ENCODE data around the gene DMKN.
A peak's percentile ranks its signal among the peaks of the same experiment; 100 is the strongest.

The DMKN gene

DNA sequence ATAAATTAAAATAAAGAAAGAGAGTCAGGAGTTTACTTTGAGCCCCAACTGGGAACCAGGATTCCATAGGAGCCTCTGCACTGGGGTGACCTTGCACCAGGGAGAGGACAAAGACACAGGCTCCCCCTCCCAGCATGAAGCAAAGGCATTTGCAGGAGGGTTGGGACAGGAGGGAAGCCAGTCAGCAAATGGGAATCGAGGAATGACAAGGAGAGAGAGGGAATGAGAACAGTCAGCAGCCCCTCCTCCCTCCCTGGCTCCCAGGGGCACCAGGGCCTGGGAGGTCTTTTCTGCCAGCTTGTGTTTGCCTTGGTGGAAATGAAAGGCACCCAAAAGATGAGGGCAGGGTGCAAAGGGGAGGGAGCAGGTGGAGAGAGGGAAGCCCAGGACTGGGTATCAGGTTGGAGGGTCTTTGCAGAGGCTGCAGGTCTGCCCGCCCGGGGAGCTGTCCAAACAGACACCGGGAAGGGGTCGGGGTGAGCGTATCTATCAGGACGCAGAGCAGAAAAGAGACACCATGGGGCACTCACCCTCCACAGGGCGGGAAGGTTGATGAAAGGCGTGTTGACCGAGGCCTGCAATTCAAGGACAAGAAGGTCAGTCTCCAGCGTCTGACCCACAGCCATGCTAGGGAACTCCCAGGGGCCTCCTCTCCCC, 10.9 kb upstream of the DMKN start:
- DNase-seq (ENCODE audit: low read depth) = no peak

DNA sequence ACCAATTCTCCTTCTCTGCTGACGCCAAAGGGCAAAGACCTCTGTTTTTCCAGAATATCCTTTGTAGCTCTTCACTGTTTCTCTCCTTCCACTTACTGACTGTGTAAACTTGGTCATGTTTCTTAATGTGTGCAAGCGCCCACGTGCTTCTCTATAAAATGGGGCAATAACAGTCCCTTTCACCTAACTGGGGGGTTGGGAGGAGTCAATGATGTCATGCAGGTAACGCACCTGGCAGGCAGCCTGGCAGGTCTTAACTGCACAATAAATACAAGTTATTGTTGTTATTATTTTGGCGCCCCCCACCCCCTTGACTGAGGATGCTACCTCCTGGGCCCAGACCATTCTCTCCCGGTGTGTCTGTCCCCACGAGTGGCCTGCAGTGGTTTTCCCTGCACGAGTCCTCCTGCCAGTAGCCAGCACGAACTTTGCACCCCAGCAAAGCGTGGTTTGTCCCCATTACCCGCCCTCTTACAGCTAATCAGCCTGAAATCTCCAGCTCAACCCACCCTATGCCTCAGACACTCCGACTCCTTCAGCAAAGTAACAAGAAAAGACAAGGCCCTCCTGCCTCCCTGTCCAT, 9.4 kb upstream of the DMKN start:
- DNase-seq (ENCODE audit: low read depth) = no peak

DNA sequence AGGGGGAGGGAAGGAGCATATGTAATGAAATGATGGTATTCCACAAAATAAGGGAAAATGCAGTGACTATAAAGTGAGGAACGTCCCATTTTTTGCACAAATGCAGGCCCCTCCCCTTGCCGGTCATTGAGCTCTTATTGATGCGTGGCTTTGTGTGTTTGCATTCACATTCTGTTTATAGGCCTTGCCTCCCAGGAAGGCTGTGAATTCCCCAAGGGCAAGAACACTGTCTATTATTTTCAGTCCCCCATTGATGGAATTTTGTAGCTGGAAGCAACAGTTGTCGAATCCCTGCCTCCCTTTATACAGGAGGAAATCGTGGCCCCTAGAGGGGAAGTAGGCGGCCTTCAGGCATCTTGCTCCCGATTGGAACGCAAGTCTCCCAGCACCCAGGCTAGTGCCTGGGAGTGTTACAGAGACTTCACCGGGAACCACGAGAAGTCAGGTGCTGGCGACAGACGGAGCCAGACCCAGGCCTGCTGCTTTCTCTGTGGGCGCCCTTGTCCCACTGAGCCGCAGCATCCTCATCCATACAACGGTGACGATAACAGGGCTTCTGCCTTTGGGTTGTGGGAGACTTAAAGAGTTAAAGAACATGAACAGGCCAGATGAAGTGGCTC, 7.8 kb upstream of the DMKN start:
- DNase-seq (ENCODE audit: low read depth) = no peak

DNA sequence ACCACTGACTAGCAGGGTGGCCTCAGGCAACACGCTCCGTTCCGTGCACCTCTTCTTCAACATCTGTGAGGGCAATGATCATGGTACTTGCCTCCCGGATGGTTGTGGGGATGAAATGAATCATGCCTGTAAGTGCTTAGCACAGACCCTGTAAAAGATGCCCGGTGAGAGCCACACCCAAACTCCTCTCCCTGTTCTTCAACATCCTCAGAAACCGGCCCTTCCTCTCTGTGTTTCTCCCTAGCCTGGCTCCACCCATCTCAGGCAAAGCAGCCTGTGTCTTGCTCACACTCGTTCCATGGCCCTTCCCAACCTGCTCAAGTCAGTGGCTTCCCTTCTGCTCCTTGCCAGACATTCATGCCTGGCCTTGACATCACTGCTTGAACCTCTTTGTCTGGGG, 5.8 kb upstream of the DMKN start:
- peak; percentile 9 for DNase-seq (ENCODE audit: low read depth)

DNA sequence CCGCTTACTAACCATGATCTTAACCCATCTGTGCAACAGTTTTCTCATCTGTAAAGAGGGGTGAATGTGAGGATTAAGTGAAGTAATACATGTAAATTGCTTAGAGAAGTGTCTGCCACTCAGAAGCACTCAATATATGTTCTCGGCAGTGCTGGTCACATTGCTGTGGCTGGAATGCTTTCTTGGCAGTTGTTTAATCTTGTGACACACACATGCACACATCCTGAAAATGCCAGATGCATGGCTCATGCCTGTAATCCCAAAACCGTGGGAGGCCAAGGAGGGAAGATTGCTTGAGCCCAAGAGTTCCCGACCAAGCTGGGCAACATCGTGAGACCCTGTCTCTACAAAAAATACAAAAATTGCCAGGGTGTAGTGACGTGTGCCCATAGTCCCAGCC, 4.9 kb upstream of the DMKN start:
- peak; percentile 96 for DNase-seq (ENCODE audit: low read depth)

DNA sequence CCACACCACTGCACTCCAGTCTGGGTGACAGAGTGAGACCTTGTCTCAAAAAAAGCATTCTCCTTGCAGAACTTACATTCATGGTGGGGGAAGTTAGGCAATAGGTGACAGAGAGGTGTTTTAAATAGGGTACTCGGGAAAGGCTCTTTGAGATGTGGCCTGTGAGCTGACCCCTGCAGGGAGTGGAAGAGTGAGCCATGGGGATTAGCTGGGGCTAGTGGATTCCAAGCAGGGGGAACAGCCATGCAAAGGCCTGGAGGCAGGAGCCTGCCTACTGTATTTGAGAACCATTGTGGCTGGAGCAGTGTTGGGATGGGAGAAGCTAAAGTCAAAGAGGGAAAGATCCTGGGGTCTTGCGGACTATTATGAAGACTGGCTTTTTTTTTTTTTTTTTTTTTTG, 3.9 kb upstream of the DMKN start:
- DNase-seq (ENCODE audit: low read depth) = no peak

DNA sequence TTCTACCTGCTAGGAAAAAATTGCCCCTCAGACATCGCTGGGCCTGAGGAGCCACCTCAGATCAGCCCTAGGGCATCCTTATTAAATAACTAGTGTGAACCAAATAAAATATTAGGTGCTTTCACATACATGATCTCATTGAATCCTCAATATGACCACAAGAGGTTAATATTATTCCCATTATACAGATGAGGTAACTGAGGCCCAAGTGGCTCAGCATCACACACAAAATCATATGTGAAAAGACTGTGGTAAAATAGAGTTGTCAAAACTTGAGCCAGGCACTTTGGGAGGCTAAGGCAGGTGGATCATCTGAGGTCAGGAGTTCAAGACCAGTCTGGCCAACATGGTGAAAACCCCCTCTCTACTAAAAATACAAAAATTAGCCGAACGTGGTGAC, 2.9 kb upstream of the DMKN start:
- no peak for DNase-seq (ENCODE audit: low read depth)

DNA sequence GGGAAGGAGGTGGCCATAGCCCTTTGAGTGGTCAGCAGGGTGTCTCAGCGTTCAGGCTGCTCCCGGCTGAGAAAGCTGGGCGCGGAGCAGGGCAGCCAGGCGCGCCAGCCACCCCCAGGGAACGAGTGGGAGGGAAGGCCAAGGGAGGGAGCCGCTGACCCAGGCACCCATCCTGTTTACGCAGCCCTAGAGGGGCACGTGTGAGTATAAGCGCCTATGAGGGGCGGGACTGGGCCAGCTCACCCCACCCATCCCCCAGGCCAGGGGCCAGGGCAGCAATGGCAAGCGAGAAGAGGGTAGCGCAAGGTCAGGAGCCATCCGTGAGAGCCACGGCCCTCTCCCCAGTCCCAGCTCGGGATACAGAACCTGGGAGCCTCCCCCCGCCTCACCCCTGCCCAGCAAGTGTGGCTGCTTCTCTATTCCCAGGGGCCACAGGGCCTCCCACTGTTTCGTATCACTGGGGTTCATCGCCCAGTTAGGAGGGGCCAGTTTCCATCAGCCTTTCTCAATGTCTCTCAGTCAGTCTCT, 897 bp upstream of the DMKN start:
- DNase-seq (ENCODE audit: low read depth) = peak; percentile 64

DNA sequence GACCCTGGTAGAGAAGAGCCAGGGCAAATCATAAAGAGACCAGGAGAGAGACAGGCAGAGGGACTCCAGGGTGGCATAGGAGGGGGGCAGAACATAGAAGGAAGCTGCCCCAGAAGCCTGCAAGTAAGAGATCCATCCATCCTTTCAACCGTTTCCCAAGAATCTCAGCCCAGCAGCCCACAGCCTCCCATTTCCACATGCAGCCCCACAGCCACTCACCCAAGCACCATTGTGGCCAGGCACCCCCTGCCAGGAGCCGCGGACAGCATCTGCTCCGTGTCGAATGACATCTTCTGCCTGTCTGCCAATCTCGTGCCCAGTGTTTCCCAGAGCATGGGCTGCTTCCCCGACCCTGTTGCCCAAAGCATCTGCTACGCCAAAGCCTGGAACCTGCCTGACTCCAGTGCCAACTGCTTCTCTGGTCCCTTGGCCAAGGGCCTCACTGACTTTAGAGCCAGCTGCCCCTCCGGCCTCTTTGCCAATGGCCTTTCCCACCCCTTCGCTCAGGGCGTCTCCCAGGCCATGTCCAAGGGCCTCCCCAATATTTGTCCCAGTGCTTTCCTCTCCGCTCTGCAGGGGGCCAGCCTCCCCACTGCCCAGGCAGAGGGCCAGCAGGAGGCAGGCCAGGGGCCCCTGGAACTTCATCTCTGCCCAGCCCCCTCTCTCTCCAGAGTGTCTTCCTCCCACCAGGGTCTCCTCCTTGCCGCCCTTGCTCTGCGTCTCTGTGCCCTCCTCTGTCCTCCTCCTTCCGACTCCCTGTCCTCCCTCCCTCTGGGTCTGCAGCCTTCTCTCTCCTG, 420 bp downstream of the DMKN start:
- DNase-seq (ENCODE audit: low read depth) = no peak

DNA sequence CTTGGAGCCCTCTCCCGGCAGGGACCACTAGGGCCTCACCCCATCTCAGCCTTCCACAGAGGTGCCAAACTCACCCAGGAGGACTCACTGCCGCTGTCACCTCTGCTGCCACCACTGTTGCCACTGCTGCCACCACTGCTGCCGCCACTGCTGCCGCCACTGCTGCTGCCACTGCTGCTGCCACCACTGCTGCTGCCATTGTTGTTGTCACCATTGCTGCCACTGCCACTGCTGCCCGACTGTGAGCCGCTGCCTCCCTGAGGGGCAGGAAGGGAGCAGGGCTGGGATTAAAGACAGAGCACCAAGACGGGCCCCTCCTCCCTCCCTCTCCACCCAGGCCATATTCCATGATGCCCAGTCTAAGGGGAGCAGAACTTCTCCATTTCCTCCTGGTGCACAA, 2.1 kb downstream of the DMKN start:
- DNase-seq (ENCODE audit: low read depth) = no peak

DNA sequence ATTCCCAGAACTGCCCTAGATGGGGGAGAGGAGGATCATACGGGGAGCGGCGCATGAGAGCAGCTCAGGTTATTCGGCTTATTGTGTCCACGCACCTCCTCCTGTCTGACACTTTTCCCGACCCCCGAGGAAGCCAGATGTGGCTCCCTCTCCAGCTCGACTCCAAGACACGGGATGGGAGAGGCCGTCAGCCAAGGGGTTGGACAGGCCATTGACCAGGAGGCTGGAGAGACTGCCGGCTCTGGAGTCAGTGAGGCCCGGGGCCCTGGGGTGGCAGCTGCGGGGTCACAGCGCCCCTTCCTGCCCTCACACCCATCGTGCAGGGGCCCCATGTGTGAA, 2.9 kb downstream of the DMKN start:
- no peak for DNase-seq (ENCODE audit: low read depth)

DNA sequence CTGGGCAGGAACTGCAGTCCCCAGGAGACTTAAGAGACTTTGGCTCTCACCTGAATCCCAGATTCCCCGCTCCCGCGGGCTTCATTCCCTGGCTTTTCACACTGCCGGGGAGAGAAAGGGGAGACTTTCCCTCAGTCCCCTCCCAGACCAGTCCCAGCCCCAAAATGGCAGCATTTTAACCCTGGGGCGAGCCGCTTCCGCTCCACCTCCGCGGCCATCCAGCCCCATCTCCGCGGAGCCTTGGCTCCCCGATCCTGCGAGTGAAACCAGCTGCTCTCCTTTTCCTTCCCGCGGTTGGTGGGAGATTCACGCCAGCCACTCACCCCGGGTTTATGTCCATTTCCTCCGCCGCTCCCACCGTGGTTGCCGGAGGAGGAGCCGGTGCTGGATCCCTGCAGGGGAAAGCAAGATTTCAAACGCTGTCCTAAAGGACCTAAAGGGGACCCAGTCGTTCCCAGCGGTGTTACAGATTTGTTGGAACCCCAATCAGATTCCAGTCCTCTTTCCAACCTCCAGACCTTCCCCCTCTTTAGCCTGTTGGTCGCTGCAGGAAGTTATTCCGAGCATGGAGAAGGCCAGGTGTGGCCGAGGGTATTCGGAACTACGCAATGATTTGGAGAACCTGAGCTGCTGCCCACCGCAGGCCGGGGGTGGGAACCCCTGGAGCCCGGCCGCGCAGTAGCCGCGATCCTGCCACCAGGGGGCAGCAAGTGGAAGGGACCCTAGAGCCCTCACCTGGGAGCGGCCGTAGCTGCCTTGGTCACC, 3.4 kb downstream of the DMKN start:
- DNase-seq (ENCODE audit: low read depth) = peak; percentile 11

DNA sequence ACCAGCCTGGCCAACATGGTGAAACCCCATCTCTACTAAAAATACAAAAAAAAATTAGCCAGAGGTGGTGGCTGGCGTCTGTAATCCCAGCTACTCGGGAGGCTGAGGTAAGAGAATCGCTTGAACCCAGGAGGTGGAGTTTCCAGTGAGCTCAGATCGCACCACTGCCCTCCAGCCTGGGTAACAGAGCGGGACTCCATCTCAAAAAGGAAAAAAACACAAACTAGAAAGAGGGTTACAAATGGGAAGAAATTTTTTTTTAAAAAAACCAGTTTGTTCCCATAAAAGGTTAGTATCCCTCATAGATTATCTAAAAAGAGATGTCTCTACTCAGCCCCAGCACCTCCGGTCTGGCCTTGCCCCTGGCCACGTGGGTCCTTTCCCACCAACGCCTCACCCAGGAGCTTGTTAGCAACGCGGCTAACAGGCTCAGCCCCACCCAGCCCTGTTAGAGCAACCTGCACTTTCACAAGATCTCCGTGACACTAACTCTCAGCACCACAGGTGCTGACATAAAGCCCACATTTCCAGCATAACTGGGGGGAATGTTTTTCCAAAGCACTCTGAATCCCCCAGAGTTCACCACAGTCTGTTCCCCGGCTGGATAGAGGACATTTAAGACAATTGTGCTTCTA, 4.3 kb downstream of the DMKN start:
- peak; percentile 10 for DNase-seq (ENCODE audit: low read depth)

DNA sequence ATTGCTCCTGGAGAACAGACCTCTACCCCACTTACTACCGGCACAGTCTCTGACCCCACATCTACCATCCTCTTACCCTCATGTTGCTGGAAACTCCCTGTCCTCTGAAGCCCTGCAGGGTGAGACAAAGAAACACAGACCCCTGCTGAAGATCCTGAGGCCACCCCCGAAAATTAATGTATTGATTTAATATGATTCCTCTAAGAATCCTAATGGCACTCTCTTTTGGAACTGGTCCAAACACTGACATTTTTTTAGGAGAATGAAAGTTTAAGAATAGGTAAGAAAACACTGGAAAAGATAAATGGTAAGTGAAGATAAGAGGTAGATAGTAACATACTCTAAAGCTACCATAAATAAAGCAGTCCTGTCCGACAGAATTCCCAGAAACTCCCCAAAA, 5.3 kb downstream of the DMKN start:
- DNase-seq (ENCODE audit: low read depth) = no peak

DNA sequence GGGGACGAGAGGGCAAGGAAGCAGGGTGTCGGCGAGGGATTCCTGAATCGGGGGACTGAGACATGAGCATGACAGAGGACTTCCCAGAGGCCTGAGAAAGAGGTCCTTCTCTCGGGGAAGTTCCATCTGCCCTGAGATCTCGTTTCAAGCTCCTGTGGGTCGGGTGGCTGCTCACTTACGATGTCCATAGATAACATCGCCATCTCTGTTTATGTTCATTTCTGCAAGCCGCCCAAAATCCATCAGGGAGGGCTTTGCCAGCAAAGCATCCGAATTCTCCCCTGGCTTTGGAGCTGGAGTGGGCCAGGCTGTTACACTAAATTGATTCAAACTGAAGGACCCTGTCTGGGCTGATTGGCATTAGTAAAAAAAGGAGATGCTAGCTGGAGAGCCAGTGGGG, 5.9 kb downstream of the DMKN start:
- DNase-seq (ENCODE audit: low read depth) = no peak

DNA sequence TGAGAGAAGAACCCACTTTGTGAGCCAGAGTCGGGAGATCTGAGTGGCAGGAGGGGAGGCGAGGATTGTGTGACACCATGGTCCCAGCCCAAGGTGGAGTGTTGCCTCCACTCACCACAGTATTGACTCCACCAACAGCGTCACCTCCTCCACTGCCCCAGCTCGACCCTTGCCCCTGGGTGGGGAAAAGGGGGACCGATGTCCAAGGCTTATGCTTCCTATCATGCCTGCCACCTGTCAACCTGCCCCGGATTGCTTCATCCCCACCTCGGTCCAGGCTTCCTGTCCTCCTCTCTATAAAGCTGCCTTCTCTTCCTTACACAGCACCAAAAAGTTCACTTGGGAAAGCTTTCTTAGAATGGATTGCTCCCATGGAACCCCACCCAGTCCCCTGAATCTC, 7.4 kb downstream of the DMKN start:
- DNase-seq (ENCODE audit: low read depth) = no peak

DNA sequence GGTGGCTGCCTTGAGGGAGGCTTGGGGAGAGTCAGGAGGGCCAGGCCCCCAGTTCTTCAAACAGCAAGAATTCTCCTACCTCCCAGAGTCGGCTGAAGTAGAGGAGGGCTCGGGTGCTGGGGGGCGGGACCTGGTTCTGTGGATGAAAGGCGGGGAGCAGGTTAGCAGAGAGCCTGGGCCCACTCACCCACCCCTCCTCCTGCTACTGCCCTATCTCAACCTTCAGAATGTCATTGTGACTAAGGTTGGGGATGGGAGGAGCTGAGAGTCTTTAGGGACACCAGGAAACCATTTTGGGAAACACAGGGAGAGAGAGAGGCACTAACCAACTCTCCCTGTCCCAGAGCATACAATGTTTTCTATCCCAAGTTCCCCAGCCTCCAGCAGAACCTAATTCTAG, 10.7 kb downstream of the DMKN start:
- no peak for DNase-seq (ENCODE audit: low read depth)

DNA sequence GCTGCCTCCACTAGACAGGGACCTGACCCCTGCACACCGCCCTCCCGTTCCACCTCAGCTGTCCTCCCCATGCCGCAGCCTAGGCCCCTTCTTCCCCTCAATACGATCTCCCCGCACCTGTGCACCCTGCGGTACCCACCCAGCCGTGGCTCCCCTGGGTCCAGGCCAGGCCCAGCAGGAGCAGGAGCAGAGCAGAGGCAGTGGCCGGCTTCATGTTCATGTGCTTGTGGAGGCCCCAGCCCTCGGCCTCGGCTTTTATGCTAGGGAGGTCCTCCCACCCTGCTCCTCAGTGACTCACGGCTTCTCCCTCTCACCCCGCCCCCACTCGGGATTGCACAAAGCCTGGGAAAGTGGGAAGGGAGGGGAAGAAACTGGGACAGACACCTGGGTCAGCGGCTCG, 11.8 kb downstream of the DMKN start:
- DNase-seq (ENCODE audit: low read depth) = peak; percentile 68

DNA sequence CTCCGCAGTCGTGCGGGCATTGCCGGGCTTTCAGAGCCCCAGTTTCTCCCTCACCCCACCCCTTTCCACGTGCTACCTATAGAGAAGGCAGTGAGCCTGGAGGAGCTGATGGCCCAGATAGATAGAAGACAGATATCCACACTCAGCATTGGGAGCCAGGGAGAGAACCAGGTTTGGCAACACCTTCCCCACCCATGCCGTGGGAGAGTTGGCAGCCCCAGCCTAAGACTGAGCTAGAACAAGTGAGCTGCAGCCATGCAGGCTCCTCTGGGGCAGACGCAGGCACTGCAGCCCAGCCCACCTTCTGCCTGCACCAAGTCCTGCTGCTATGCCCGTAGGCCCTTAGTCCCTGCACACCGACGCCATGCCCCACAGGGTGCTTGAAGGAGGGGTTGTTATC, 12.8 kb downstream of the DMKN start:
- no peak for DNase-seq (ENCODE audit: low read depth)

DNA sequence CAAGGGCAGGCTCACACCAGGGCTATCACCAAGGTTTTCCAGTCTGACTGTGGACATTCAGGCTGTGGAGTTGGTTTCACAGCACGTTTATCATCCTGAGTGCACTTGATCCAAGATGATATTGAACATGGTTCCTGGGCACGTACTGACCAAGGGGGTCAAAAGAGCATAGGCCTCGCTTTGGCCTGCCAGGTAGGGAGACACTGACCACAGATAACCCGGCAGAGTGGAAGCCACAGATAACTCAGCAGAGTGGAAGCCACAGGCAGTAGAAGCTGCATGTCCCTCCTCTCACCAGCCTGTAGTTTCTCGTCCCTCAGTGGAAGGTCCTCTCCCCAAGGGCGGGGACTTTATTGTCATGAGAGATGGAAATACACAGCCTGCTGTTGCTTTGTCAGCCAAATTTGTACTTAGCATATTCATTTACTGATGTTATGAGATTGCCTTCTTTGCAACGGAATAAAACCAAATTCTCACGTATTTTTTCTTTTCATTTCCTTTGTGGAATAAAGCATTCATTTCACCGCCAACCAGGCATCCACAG, 14.4 kb downstream of the DMKN start:
- DNase-seq (ENCODE audit: low read depth) = no peak

DNA sequence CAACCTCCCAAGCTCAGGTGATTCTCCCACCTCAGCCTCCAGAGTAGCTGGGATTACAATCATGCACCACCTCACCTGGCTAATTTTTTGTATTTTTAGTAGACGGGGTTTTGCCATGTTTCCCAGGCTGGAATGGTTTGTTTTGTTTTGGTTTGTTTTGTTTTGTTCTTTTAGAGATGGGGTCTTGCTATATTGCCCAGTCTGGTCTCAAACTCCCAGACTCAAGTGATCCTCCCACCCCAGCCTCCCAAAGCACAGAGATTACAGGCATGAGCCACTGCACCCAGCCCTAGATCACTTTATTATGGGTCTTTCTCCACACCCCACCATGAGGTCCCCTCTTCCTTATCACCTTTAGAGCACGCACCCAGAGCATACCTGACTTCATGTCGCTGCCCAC, 15.2 kb downstream of the DMKN start:
- no peak for DNase-seq (ENCODE audit: low read depth)
